ENCODE data around the gene PLCB4. TPM values are rescaled to one million over a fixed set of nuclear protein-coding genes. Genes with fewer than 3 reads are reported as not detected.

The PLCB4 gene
- total RNA-seq, 1 experiment from 2014 or later, result 10.1 TPM

DNA sequence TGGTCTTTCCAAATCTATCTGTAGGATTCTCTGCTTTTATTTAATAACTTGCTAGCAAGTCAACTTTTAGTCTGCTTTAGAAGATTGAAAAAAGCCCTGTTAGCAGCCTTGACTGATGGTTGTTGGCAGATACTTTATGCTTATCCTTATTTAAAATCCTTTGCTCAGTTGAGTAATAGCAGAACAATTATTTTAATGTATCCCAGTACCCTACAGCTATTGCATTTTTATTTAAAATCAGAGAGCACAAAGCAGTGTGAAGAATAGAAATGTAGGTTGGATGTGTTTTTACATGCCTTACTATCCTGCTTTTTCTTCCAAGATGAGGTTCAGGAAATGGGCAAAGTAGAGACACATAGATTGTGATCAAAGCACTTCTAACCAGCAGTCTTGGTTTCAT is 298.4 kb downstream of the PLCB4 start:
- H3K9me3 ChIP-seq (ENCODE audit: control insufficient read depth, low read depth, low read length), result no peaks in the 10 kb centered on the region
- H2AK5ac ChIP-seq (ENCODE audit: insufficient read length, low read length), result no peak overlapping the region
- no peak overlapping the region for H4K5ac ChIP-seq (ENCODE audit: insufficient read length, low read depth, low read length)
- no peak overlapping the region for H3K27ac Mint-ChIP-seq
- no peak overlapping the region for H2BK15ac ChIP-seq (ENCODE audit: low read depth, low read length)
- no peak overlapping the region for H3K9ac ChIP-seq (ENCODE audit: extremely low read depth, insufficient read length, low read length)
- no peaks in the 10 kb centered on the region for H3K9me3 Mint-ChIP-seq
- no peak overlapping the region for H3K4me2 ChIP-seq (ENCODE audit: insufficient read depth, insufficient read length, low read length)
- H3K79me1 ChIP-seq (ENCODE audit: insufficient read depth, low read depth, low read length, poor library complexity, severe bottlenecking), result no peaks in the 10 kb centered on the region
- H3K56ac ChIP-seq (ENCODE audit: insufficient read length, low read depth, low read length), result no peak overlapping the region
- H2BK12ac ChIP-seq (ENCODE audit: insufficient read length, low read depth, low read length), result no peak overlapping the region
- H3K27me3 Mint-ChIP-seq (ENCODE audit: low read depth), result no peaks in the 10 kb centered on the region
- H3K4me3 Mint-ChIP-seq, result no peak overlapping the region
- H3T11ph ChIP-seq (ENCODE audit: low read length), result no peak overlapping the region
- no peaks in the 10 kb centered on the region for H4K20me1 ChIP-seq (ENCODE audit: control insufficient read depth, insufficient read depth, insufficient read length)
- H2AFZ ChIP-seq (ENCODE audit: low read length), result no peak overlapping the region
- H3K23me2 ChIP-seq (ENCODE audit: insufficient read length, low read depth, low read length, poor library complexity, severe bottlenecking), result no peaks in the 10 kb centered on the region
- H3K23ac ChIP-seq (ENCODE audit: insufficient read length, low read depth, low read length), result no peak overlapping the region
- DNase-seq, result no peak
- no peak overlapping the region for H4K91ac ChIP-seq (ENCODE audit: insufficient read length, low read depth, low read length)
- H4K8ac ChIP-seq (replicated peaks; ENCODE audit: insufficient read length, low read depth, low read length), result no peak overlapping the region
- no peaks in the 10 kb centered on the region for H3K4me1 ChIP-seq (ENCODE audit: insufficient read depth, low read length)
- no peaks in the 10 kb centered on the region for H3K27me3 ChIP-seq (ENCODE audit: insufficient read depth, low read length)
- no peak overlapping the region for H2BK120ac ChIP-seq (ENCODE audit: low read depth, low read length, poor library complexity, severe bottlenecking)
- H2BK5ac ChIP-seq (ENCODE audit: insufficient read length, low read length), result no peak overlapping the region
- H3K36me3 Mint-ChIP-seq (ENCODE audit: insufficient read depth in 1 of 3, low read depth in 3 of 3), result peaks cover 0 to 11% (median 0%) of the 10 kb centered on the region in 3 experiments; a peak in 3 of 7 replicates
- TF ChIP-seq, protein P1, sequence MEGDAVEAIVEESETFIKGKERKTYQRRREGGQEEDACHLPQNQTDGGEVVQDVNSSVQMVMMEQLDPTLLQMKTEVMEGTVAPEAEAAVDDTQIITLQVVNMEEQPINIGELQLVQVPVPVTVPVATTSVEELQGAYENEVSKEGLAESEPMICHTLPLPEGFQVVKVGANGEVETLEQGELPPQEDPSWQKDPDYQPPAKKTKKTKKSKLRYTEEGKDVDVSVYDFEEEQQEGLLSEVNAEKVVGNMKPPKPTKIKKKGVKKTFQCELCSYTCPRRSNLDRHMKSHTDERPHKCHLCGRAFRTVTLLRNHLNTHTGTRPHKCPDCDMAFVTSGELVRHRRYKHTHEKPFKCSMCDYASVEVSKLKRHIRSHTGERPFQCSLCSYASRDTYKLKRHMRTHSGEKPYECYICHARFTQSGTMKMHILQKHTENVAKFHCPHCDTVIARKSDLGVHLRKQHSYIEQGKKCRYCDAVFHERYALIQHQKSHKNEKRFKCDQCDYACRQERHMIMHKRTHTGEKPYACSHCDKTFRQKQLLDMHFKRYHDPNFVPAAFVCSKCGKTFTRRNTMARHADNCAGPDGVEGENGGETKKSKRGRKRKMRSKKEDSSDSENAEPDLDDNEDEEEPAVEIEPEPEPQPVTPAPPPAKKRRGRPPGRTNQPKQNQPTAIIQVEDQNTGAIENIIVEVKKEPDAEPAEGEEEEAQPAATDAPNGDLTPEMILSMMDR (conservative IDR thresholded peaks at IDR 0.05), result no peak
- H3K4me1 Mint-ChIP-seq, result no peaks in the 10 kb centered on the region
- no peak overlapping the region for H3K27ac ChIP-seq (ENCODE audit: insufficient read length, low read depth, low read length)
- no peaks in the 10 kb centered on the region for H3K79me2 ChIP-seq (ENCODE audit: insufficient read depth, low read length)
- no peak overlapping the region for H3K14ac ChIP-seq (ENCODE audit: insufficient read depth, low read length)
- no peak overlapping the region for H2BK20ac ChIP-seq (ENCODE audit: low read depth, low read length, poor library complexity, severe bottlenecking)
- H3K4ac ChIP-seq (ENCODE audit: low read depth, low read length), result no peak overlapping the region
- H3K18ac ChIP-seq (ENCODE audit: insufficient read length, low read depth, low read length), result no peak overlapping the region
